ENCODE data around the gene IL10.

Gene IL10

GRCh38 chr1:206772243-206772937 lies at the start of gene IL10:
IL10 (minus strand) TSS chr1:206772494; CDS start chr1:206772435, 59 bp downstream.
- DNase-seq: no peak

- peak in 1 of 2 experiments; percentile 14 for DNase-seq
Measured at GRCh38 chr1:206821493-206821892, 49.2 kb upstream of the IL10 start.

GRCh38 chr1:206816390-206817287 lies 44.3 kb upstream of the IL10 start:
- DNase-seq: no peak

- DNase-seq: peak in 1 of 2 experiments; percentile 52
Measured at GRCh38 chr1:206814716-206815341, 42.5 kb upstream of the IL10 start.

- DNase-seq: no peak
Measured at GRCh38 chr1:206812471-206812870, 40.2 kb upstream of the IL10 start.

- no peak for DNase-seq
Measured at GRCh38 chr1:206809504-206810084, 37.3 kb upstream of the IL10 start.

GRCh38 chr1:206808615-206809014 lies 36.3 kb upstream of the IL10 start:
- no peak for DNase-seq

- DNase-seq: no peak
Measured at GRCh38 chr1:206805357-206805756, 33.1 kb upstream of the IL10 start.

GRCh38 chr1:206804156-206804737 lies 32.0 kb upstream of the IL10 start:
- no peak for DNase-seq

GRCh38 chr1:206803221-206803730 lies 31.0 kb upstream of the IL10 start:
- DNase-seq: no peak

GRCh38 chr1:206802401-206802800 lies 30.1 kb upstream of the IL10 start:
- no peak for DNase-seq

GRCh38 chr1:206801467-206801866 lies 29.2 kb upstream of the IL10 start:
- no peak for DNase-seq

GRCh38 chr1:206800891-206801290 lies 28.6 kb upstream of the IL10 start:
- no peak for DNase-seq

GRCh38 chr1:206800411-206800810 lies 28.1 kb upstream of the IL10 start:
- no peak for DNase-seq

GRCh38 chr1:206799311-206799710 lies 27.0 kb upstream of the IL10 start:
- no peak for DNase-seq

- no peak for DNase-seq
Measured at GRCh38 chr1:206798384-206798996, 26.2 kb upstream of the IL10 start.

- DNase-seq: no peak
Measured at GRCh38 chr1:206797534-206798383, 25.5 kb upstream of the IL10 start.

- no peak for DNase-seq
Measured at GRCh38 chr1:206796981-206797402, 24.7 kb upstream of the IL10 start.

GRCh38 chr1:206796116-206796515 lies 23.8 kb upstream of the IL10 start:
- no peak for DNase-seq

GRCh38 chr1:206794294-206794908 lies 22.1 kb upstream of the IL10 start:
- no peak for DNase-seq

- DNase-seq: no peak
Measured at GRCh38 chr1:206793620-206794019, 21.3 kb upstream of the IL10 start.
